ENCODE measurements around the gene STIM1.

Gene STIM1

DNA sequence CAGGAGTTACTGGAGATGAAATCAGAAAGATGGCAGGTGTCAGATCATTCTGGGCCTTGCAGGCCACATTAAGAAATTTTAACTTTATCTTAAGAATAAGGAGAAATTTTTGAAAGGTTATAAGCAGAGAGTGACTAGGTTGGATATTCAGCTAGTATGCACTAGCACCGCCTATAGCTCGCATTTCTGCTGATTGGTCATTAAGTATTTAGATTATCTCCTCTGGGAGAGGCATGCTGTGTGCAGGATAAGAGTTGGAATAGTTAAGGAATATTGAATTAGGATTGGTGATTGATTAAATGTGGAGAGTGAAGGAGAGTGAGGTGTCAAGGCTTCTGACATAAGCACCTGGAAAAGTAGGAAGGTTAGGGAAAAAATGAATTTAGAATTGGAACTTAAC, 100.6 kb downstream of the STIM1 start:
- DNase-seq, result no peak

DNA sequence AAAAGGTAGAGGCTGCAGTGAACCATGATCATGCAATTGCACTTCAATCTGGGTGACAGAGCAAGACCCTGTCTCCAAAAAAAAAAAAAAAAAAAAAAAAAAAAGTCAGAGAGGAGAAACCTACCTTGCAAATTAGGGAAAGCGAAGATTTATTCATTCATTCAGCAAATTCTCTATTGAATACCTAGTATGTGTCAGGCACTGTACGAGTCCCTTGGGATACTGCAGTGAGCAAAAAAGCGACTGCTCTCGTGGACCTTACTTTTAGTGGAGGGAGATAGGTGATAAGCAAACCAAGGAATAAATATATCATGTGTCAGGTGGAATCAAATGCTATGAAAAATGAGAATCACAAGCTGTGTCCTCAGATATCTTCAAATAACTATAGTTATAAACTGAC, 101.3 kb downstream of the STIM1 start:
- no peak for DNase-seq

DNA sequence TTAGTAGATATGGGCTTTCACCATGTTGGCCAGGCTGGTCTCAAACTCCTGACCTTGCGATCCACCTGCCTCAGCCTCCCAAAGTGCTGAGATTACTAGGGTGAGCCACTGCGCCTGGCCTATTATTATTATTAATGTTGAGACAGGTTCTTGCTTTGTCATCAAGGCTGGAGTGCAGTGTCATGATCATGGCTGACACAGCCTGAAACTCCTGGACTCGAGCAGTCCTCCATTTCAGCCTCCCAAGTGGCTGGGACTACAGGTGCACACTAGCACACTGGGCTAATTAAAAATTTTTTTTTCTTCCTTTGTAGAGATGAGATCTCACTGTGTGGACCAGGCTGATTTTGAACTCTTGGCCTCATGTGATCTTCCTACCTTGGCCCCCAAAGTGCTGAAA, 102.0 kb downstream of the STIM1 start:
- DNase-seq, result no peak

DNA sequence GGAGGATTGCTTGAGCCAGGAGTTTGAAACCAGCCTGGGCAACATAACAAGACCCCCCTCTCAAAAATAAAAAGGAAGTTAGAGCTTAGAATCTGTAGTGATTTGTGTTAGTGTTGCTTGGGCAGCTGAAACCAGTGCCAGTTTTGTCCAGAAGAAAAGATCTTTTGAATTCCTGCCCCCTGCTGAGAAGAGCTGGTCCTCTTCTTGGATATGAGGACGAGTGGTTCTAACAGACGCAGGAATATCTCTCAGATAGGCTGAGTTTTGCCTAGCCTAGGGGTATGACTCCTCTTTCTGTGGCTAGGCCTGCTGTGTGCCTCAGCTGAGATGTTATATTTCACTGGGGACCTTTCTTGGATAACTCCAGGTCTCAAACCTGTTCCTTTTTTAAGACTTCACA, 102.8 kb downstream of the STIM1 start:
- no peak for DNase-seq

DNA sequence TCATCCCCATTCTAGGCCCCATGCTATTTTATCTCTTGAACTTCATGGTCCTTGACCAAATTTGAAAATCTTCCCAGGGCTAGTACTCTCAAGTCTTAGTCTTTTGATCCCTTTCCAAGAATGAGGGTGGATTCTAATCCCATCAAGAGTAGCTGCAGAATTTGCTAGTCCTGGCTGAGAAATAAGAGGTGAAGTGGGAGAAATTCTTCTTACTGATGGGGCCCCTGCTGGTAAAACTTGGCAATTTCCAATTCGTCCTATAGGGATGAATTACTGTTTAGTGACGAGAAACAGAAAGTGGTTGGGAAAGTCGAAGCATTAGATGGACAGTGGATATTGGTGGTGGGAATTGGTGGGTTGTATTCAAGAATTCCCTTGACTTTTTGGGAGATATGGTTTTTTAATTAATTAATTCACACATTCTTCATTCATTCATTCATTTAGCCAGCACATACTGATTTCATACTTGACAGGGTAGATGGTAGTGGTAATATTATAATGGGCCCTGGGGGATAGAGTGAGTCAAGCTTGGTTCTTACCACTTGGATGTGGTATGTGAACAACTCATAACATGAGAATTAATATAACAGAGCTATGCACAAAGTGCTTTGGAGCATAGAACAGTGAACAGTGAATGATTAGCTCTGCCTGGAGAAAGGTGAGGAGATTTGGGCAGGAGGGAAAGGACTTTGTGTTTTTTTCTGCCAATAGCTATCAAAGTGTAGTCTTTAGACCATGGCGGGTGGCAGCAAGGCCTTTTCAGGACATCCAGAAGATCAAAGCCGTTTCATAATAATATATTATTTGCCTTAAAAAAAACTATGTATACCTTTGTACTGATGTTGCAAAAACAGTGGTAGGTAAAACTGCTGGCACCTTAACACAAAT, 103.8 kb downstream of the STIM1 start:
- DNase-seq, result no peak

DNA sequence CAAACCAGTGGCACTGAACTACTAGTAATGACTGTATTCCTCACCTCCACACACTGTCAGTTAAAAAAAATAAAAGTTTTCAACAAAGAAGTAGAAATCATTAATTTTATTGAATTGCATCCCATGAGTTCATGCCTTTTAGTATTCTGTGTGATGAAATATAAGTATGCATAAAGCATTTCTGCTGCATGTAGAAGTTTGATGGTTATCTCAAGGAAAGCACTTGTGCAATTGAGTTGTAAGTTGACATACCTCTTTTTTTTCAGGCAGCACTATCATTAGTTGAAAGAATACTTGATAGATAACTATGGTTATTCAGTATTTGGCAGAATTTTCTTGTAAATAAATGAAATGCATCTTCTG, 104.4 kb downstream of the STIM1 start:
- DNase-seq, result no peak

DNA sequence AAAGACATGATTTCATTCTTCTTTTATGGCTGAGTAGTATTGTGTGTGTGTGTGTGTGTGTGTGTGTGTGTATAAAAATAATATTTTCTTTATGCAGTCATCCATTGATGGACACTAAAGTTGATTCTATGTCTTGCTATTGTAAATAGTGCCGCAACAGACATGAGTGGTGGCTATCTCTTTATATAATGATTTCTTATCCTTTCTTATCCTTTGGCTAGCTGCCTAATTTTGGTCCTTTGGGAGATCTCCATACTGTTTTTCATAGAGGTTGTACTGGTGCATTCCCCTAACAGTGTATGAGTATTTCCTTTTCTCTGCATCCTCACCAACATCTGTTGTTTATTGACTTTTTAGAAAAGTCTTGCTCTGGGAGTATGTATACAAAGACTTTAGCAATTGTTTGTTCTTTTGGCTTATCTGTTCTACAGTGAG, 107.0 kb downstream of the STIM1 start:
- DNase-seq, result no peak

DNA sequence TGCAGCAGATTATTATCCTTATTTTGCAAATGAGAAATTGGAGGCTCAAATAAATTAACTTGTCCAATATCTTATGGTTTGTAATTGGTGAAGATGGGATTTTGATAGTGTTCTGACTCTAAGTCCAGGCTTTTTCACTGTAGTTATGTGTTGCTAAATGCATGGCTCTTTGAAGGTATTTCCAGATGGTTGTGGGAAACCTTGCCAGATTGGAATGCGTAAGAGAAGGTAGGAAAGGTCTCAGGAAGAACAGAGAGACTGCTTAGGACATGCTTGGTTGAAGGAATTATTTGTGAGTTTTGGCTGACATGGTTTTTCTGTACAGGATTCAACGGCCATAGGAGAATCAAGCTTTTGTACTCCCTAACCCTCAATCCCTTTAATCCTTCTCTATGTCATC, 108.6 kb downstream of the STIM1 start:
- no peak for DNase-seq

DNA sequence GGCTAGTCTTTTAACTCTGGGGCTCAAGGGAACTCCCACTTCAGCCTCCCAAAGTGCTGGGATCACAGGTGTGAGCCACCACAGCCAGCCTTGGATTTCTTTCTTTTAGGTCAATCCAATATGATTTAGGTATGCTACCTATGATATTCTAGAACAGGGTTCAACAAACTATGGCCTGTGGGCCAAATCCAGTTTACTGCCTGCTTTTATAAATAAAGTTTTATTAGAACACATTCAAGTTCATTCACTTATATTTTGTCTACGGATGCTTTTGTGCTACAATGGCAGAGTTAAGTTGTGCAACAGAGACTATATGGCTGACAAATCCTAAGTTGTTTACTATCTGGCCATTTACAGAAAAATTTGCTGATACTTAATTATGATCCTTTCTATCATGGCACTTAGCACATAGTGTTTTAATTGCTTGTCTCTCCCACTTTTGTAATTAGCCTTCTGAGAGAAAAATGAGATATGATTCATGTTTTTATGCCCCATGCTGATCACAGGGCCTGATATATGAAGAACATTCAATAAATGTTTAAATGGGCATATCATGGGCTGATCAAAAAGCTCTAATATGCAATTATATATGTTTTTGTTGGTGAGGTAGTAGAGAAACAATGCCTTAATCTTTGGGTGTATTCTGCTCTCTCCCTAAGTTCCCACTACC, 109.6 kb downstream of the STIM1 start:
- no peak for DNase-seq

DNA sequence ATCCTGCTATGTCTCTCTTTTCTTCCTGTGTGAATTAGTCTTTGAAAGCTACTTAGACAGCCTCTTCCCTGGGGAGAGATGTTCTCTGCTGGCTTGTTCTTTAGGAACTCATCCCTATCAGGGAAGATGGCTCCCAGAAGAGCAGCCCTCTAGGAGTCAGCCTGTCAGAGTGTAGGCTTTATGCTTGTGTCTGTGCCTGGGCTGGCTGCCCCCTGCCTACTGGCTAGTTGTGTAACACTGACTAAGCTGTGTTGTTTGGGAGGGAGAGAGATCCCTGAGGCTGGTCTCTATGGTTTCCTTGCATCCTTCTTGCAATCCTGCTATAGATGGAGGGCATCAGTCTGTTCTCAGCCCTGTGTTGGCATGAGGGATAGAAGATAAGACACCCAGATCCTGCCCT, 112.2 kb downstream of the STIM1 start:
- DNase-seq, result no peak

DNA sequence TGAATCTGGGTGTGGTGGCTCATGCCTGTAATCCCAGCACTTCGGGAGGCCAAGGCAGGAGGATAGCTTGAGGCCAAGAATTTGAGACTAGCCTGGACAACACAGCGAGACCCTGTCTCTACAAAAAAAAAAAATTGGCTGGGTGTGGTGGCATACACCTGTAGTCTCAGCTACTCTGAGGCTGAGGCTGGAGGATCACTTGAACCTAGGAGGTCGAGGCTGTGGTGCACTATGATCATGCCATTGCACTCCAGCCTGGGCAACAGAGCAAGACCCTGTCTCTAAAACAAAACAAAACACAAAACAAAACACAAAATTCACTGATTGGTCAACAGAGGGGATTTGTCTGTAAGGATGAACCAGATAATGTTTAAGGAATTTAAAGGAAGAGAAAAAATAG, 113.7 kb downstream of the STIM1 start:
- DNase-seq, result no peak

DNA sequence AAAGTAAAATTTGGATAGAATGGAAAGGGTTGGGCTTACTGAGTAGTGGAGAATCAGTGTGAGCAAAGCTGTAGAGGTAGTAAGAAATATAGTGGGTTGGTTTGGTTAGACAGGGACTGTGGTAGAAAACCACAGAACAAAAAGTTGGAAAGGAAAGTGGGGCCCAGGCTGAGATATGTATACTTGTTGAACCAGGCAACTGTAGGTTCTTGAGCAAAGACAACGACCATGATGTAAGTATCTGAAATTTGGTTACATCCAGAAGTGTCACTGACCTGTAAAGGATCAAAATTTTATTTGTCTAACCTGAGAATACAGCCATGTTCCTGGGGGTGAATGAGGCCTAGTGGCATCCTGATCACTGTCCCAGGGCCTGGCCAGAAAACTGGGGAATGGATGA, 114.1 kb downstream of the STIM1 start:
- no peak for DNase-seq

DNA sequence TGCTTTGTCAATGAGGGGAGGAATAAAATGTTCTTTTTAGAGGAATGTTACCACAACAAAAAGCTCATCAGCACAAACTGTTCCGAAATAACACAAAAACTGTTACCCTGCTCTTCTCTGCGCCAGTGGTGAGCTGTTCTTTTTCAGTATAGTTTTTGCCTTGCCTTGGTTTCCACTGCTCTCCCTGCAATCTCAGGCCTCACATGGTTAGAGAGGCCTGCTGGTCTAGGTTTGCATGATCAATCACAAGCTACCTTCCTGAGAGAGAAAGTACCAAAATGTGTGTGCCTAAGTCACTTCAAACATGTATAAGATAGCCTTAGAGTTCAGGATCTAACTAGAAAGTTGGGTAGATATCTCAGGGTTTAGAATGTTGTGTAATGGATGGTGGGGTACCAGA, 114.6 kb downstream of the STIM1 start:
- no peak for DNase-seq

DNA sequence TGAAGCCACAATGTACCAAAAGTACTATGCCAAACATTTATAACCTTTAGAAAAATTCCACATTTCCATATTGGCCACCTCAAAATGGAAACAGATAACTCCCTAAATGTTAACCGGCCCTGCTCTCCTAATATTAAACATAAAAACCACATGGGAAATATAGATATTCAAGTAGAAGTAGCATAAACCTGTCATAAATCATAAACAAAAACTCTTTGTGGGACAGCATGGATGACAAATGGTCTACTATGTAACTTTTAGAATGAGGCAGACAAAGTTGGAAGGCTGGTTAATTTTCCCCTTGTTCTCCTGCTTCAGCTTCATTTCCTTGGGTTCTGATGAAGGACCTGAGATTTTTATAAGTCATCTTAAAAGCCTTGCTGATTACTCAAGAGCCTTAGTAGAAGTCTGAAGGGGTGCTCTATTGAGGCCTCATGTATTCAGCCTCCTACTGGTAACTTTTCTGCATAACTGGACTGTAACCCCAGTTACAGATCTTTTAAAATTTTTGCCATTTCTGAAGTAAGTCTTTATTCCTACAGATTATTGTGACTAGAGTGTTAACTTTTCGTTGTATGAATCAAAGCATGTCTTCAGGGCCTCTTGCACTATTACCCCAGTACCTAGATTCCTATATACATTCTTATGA, 116.4 kb downstream of the STIM1 start:
- no peak for DNase-seq

DNA sequence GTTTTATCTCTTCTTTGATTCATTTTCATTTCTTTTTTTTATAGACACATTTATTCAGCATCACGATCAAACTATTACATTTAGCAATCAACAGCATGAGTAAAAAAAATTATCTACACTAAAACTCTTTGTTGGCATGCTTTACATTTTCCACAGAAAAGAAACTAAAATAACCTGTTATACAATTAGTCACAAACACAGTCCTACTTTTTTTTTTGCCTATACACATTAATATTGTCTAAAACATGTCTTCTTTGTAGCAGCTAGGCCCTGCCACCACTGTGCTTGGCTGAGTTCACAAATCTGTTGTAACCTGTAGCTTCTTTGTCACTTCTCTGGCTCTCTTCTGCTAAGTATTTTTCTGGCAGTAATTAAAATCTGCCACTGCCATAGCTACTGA, 117.0 kb downstream of the STIM1 start:
- DNase-seq, result no peak

DNA sequence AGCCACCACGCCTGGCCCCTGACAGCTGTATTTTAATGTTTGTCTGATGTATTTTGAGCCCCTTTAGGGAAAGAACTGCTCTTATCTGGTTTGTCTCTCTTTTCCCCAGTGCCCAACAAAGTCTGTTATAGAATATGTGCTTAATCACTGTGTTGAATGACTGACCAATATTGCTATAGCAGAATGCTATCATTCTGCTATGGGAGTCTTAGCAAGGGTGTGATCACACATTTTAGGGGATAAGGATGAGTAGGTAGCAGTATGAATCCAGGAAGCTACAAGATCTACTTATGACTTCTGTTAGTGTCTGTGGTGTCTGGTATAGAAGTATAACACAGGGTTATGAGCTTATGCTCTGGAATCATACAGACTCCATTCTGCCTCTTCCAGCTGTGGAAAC, 121.6 kb downstream of the STIM1 start:
- no peak for DNase-seq

DNA sequence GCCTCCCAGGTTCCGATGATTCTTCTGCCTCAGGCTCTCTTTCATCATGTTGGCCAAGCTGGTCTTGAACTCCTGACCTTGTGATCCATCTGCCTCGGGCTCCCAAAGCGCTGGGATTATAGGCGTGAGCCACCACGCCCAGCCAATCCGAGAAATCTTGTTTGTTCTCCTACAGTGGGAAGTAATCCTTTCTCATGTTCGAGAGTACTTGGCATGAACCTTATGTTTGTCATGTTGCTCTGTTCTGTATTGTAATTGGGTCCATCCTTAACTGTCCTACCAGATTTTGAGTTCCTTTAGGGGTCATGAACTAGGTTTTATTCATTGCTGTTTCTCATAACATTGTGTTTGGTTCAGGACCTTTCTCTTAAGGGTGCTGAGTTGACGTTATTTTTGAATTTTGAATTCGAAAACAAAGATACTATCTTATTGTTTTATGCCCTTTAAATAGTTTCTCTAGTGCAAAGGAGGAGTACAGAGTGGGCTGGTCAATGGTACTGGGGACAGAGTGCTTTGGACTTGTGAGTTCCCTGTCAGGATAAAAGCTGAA, 125.7 kb downstream of the STIM1 start:
- no peak for DNase-seq

DNA sequence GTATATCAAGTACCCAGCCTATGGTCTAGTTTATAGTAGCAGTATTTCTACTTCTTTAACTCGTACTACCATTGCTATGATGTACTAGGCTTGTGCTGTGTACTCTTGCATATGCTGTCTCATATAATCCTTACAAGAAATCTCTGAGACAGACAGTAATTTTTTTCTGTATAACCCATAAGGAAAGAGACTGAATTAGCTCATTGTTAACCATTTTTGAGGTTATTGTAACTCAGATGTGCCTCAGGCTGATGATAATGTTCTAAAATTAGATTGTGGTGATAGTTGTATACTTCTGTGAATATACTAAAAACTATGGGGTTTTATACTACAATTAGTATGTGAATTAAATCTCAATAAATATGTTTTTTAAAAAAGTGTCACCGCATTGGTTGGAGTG, 127.0 kb downstream of the STIM1 start:
- DNase-seq, result no peak

DNA sequence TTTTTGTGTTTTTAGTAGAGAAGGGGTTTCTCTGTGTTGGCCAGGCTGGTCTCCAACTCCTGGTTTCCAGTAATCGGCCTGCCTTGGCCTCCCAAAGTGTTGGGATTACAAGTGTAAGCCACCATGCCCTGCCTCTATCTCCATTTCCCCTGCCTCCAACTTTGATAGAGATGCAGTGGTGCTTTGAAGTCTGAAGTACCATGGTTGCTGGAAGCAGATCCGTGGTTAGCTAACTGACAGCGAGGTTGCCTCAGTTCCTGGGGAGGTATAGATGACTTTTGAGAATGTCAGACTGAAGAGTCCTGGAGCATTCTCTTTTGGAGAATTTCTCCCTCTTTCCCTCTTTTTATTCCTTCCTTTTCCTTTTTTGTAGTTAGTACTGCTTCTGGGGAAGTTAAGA, 127.6 kb downstream of the STIM1 start:
- DNase-seq, result no peak

DNA sequence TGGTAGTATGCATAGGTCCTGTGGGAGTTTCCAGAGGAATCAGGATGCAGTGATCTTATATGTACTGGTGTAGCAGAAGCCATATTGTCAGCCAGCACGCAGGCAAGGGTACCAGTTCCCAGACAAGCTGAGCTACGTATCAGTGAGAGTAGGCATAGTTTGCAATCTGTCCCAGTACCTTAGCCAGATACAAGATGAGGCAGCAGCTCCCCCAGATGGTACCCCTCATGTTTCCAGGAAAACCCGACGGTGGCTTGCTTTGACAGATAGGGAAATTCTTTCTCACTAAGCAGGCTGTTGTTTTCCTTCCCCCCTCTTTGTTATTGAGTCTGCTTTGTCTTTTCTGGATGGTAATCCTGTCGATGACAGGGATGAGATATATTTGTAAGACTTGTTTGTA, 129.4 kb downstream of the STIM1 start:
- peak; percentile 64 for DNase-seq

DNA sequence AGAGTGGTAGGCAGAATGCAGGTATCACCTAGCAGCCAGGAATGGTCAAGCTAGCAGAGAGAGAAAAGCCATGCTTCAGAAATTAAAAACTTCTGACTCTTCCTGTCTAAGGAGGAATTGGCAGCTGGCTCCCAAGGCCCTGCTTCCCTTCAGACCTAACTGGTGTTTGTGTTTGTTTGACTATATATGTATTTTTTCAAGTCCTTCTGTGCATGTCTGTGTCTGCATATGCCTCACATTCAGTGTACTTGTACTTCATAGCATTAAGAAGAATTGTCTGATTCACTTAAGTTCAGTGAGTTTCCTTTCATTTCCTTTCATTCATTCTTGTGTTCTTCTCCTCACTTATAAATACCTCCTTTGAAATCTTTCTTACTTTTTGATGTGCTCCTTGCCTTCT, 130.2 kb downstream of the STIM1 start:
- DNase-seq, result no peak

DNA sequence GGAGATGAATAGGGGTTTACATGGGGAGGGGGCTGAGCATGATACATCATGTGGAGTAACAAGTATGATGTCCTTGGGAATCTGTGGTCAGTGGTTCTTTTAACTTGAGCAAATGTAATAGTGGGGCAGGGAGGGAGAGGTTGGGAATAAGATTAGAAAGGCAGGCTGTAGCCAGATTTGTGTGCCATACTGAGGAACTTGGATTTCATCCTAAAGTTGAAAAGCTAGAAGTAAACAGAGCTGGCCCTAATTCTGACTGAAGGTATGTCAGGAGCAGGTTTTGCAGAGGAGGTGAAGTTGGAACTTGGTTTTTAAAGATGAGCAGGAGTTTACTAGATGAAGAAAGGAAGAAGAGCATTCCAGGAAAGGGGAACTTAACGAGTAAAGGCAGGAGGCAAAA, 130.8 kb downstream of the STIM1 start:
- no peak for DNase-seq

DNA sequence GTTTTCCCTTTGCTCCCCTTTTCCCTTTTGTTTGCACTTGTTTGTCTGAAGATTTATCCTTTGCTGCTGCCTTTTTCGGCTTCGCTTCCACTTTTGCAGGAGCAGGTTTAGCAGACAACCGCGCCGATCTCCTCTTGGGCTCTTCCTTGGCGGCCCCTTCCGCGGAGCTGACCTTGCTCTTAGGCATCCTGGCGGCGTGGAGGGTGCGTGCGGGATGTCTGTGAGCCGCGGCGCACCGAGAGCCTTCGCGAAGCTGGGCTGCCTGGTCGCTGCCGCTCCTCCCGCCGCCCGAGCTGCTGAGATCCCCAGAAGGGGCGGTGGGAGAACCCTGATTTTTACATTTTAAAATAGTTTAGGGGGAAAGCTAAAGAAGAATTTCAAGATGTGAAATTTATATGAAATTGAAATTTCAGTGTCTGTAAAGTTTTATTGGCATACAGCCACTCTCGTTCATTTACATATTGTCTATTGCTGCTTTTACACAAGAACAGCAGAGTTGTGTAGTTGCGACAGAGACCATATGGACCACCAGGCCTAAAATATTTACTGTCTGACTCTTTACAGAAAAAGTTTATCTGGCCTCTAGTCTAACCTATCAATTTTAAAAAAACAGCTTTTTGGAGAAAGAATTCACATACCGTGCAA, 133.9 kb downstream of the STIM1 start:
- DNase-seq, result no peak
